Measurements from ENCODE around the gene FKBP5. TPM values are rescaled to one million over a fixed set of nuclear protein-coding genes. Genes with fewer than 3 reads are reported as not detected.

Gene FKBP5
- total RNA-seq, 2 donors from 2014 or later = 133 to 138 TPM

- Histone ChIP-seq H3K9me3 (no peaks in the 10 kb centered on the region), H3K27ac (no peak overlapping the region), H3K36me3 (replicated peaks in 1 of 2; ENCODE audit: insufficient read depth in 1 of 2, low read depth in 2 of 2) (no peaks in the 10 kb centered on the region), H3K27me3 (no peaks in the 10 kb centered on the region), H3K4me1 (peaks cover 11% of the 10 kb centered on the region), H3K4me3 (no peak overlapping the region)
- DNase-seq (no peak), ATAC-seq (no peak)
- TF ChIP-seq POLR2A (IDR thresholded peaks at IDR 0.05) = no peak
- TF ChIP-seq, protein P1, sequence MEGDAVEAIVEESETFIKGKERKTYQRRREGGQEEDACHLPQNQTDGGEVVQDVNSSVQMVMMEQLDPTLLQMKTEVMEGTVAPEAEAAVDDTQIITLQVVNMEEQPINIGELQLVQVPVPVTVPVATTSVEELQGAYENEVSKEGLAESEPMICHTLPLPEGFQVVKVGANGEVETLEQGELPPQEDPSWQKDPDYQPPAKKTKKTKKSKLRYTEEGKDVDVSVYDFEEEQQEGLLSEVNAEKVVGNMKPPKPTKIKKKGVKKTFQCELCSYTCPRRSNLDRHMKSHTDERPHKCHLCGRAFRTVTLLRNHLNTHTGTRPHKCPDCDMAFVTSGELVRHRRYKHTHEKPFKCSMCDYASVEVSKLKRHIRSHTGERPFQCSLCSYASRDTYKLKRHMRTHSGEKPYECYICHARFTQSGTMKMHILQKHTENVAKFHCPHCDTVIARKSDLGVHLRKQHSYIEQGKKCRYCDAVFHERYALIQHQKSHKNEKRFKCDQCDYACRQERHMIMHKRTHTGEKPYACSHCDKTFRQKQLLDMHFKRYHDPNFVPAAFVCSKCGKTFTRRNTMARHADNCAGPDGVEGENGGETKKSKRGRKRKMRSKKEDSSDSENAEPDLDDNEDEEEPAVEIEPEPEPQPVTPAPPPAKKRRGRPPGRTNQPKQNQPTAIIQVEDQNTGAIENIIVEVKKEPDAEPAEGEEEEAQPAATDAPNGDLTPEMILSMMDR (IDR thresholded peaks at IDR 0.05) = no peak
- intact Hi-C loops (cut with DNase I) = no loop called here
- 68 to 71% methylated on average over 3 of the region's 3 CpGs for WGBS, 2 donors
Measured at GRCh38 chr6:35651244-35651643, 37.5 kb downstream of the FKBP5 start.

DNA sequence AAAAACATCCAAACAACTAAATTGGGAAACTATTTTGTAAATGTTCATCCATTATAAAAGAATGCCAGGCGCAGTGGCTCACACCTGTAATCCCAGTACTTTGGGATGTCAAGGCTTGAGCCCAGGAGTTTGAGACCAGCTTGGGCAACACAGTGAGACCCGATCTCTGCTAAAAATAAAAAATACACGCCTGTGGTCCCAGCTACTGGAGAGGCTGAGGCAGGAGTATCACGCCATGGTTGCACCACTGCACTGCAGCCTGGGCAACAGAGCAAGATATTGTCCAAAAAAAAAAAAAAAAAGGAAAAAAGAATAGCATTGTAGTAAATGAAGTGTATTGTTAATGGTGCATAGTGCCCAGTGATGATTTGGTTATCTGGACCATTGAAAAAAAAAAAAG lies 38.7 kb downstream of the FKBP5 start:
- DNase-seq (no peak), ATAC-seq (no peak)
- Histone ChIP-seq H3K36me3 (replicated peaks in 1 of 2; ENCODE audit: insufficient read depth in 1 of 2, low read depth in 2 of 2) (no peaks in the 10 kb centered on the region), H3K4me3 (no peak overlapping the region), H3K4me1 (peaks cover 23% of the 10 kb centered on the region), H3K9me3 (no peaks in the 10 kb centered on the region), H3K27ac (no peak overlapping the region), H3K27me3 (no peaks in the 10 kb centered on the region)
- 88 to 93% methylated on average over 4 of the region's 4 CpGs for whole genome bisulfite sequencing, 2 donors
- intact Hi-C loops (cut with DNase I) = no loop called here
- TF ChIP-seq, protein P1 (IDR thresholded peaks at IDR 0.05) = no peak
- no peak for TF ChIP-seq POLR2A (IDR thresholded peaks at IDR 0.05)

DNA sequence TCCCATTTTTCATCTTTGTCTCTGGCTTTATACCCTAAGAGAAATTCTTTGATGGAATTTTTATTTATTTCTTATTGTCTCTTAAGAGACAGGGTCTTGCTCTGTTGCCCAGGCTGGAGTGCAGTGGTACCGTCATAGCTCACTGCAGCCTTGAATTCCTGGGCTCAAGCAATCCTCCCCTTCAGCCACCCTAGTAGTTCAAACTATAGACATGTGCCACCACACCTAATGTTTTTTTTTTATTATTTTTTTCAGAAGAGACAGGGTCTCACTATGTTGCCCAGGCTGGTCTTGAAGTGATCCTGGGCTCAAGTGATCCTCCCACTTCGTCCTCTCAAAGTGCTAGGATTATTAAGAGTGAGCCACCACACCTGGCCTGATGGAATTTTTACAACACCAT lies 40.5 kb downstream of the FKBP5 start:
- Histone ChIP-seq H3K4me3 (no peak overlapping the region), H3K9me3 (no peaks in the 10 kb centered on the region), H3K27ac (no peak overlapping the region), H3K4me1 (peaks cover 34% of the 10 kb centered on the region), H3K27me3 (no peaks in the 10 kb centered on the region), H3K36me3 (replicated peaks in 1 of 2; ENCODE audit: insufficient read depth in 1 of 2, low read depth in 2 of 2) (no peaks in the 10 kb centered on the region)
- no peak for TF ChIP-seq POLR2A (IDR thresholded peaks at IDR 0.05)
- TF ChIP-seq, protein P1 (IDR thresholded peaks at IDR 0.05) = no peak
- intact Hi-C loops (cut with DNase I) = no loop called here
- 96 to 100% methylated on average over 2 of the region's 2 CpGs for WGBS, 2 donors
- ATAC-seq (no peak), DNase-seq (no peak)

- H3K27ac ChIP-seq = no peak overlapping the region
- TF ChIP-seq POLR2A (IDR thresholded peaks at IDR 0.05) = no peak
- TF ChIP-seq, protein P1 (IDR thresholded peaks at IDR 0.05) = no peak
- H3K4me3 ChIP-seq = no peak overlapping the region
- no peaks in the 10 kb centered on the region for H3K36me3 ChIP-seq (replicated peaks in 1 of 2; ENCODE audit: insufficient read depth in 1 of 2, low read depth in 2 of 2)
- intact Hi-C loops (cut with DNase I) = no loop called here
- peaks cover 38% of the 10 kb centered on the region for H3K4me1 ChIP-seq
- H3K9me3 ChIP-seq = no peaks in the 10 kb centered on the region
- WGBS, 2 donors = 94 to 95% methylated on average over 1 of the region's 1 CpG
- DNase-seq (no peak), ATAC-seq (no peak)
- no peaks in the 10 kb centered on the region for H3K27me3 ChIP-seq
Measured at GRCh38 chr6:35647400-35647799, 41.3 kb downstream of the FKBP5 start.

GRCh38 chr6:35643162-35643535 lies 45.6 kb downstream of the FKBP5 start:
- intact Hi-C loops (cut with DNase I) = no loop called here
- H3K4me3 ChIP-seq = no peak overlapping the region
- DNase-seq (no peak), ATAC-seq (no peak)
- H3K27me3 ChIP-seq = no peaks in the 10 kb centered on the region
- no peak overlapping the region for H3K27ac ChIP-seq
- TF ChIP-seq POLR2A (IDR thresholded peaks at IDR 0.05) = no peak
- TF ChIP-seq, protein P1 (IDR thresholded peaks at IDR 0.05) = no peak
- H3K4me1 ChIP-seq = peaks cover 44% of the 10 kb centered on the region
- peaks cover 7 to 9% of the 10 kb centered on the region in 2 donors for H3K36me3 ChIP-seq (replicated peaks in 1 of 2; ENCODE audit: insufficient read depth in 1 of 2, low read depth in 2 of 2)
- H3K9me3 ChIP-seq = no peaks in the 10 kb centered on the region
